ENCODE measurements around the gene PSAT1. TPM values are rescaled to one million over a fixed set of nuclear protein-coding genes. Genes with fewer than 3 reads are reported as not detected.

The PSAT1 gene
- total RNA-seq, 2 experiments from 2014 or later, result 191 to 195 TPM

DNA sequence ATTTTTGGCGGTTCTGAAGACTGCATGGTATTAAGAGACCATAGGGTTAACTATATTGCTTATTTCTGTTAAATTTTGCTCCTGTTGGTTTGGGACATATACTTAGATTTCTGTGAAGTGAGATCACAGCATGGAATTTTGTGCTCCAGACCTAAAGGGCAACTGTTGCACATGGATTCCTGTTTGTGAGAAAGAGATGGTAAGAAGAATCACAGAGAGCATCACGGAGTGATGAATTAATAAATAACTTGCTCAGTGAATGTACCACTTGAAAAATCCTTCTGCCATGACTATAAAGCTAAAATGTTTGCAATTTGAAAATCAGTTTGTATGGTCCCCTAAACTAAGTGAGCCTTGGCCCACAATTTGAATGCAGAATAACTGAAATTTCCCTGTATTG lies 4.5 kb downstream of the PSAT1 start:
- Mint-ChIP-seq H3K27ac (no peak overlapping the region), H3K9me3 (no peaks in the 10 kb centered on the region), H3K27me3 (no peaks in the 10 kb centered on the region), H3K4me3 (no peak overlapping the region), H3K4me1 (peaks cover 17% of the 10 kb centered on the region), H3K36me3 (peaks cover 64% of the 10 kb centered on the region)
- no peak for DNase-seq

DNA sequence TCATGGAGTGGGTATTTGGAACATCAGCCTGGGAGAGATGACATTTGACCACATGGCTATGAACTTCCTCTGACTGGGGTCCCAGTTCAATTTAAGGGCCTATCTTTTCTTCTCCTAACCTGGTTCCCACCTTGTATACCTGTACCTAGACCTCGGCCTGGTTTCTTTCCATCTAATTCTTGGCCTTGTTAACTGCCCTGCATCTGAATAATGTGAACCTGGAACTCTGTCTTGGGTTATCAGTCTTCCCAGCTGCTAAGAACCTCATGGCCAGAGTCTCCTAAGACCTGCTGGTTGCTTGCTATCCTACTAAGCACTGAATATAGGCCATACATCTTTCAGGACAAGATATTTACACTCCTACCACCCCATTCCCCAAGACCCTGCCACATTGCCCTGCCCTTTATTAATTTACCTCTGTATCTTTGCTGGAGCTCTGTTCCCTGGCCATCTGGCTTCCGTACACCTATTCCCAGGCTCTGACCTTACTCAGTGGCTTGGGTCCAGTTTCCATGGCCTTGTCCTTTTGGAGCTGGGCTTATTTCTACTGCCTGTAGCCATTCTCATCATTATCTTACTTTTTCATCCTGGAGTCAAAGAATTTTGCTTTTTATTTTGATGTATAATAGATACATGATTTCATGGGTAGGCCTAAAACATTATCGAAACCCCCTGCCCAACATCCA lies 6.6 kb downstream of the PSAT1 start:
- no peak for DNase-seq
- no peak overlapping the region for H3K27ac Mint-ChIP-seq
- no peak overlapping the region for H3K4me3 Mint-ChIP-seq
- H3K36me3 Mint-ChIP-seq, result peaks cover 65% of the 10 kb centered on the region
- H3K4me1 Mint-ChIP-seq, result peaks cover 13% of the 10 kb centered on the region
- no peaks in the 10 kb centered on the region for H3K27me3 Mint-ChIP-seq
- no peaks in the 10 kb centered on the region for H3K9me3 Mint-ChIP-seq

DNA sequence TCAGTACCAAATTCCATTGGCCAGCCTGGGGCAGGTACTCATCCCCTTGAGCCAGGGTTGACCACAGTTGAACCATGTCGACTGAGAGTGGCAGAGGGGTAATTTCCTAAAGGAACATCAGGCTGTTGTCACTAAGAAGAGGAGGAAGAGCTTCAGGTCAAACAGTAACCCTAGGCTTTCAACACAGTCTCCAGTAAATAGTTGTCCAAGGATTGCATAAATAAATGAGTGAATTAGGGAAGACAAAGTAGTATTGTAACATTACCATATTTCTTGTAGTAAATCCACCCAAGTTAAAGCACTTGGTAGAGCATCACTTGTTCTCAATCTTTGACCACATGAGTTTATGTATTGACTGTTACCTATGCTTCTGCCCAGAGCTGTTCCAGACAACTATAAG lies 7.4 kb downstream of the PSAT1 start:
- H3K36me3 Mint-ChIP-seq, result peaks cover 62% of the 10 kb centered on the region

DNA sequence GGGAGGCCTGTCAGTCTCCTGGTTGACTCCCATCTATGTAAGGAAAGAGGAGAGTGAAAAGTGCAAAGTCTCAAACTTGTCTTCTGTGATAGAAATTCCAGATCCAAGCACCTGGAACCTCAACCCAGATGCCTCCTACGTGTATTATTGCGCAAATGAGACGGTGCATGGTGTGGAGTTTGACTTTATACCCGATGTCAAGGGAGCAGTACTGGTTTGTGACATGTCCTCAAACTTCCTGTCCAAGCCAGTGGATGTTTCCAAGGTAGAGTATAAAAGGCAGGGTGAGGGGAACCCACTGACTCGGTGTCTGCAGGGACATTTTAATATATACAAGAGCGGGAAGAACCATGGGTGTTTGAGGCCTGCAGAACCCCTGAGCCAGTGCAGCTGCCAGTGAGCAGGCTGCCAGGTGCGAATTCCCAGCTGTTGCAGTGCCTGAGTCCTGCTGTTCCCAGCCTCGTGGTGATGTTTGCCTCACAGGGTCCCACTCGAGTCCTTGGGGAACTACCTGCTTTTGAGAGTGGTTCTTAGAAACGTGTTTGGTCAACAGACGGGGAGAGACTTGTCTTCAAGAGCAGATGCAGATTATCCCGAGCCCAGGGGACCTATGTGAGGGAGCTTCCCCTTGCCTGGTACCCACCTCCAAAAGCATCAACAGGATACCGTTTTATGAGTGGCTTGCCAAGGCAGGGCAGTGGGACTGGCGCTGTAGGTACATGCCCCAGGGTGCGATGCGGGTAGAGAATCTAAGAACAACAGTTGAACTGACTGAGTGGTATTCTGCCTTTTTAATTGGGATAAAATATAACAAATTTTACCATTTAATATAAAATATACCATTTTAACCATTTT lies 9.5 kb downstream of the PSAT1 start:
- peaks cover 58% of the 10 kb centered on the region for H3K36me3 Mint-ChIP-seq
- H3K4me1 Mint-ChIP-seq, result peaks cover 4% of the 10 kb centered on the region
- H3K9me3 Mint-ChIP-seq, result no peaks in the 10 kb centered on the region
- H3K27me3 Mint-ChIP-seq, result no peaks in the 10 kb centered on the region
- H3K4me3 Mint-ChIP-seq, result no peak overlapping the region
- DNase-seq, result no peak
- no peak overlapping the region for H3K27ac Mint-ChIP-seq

More for the DNA sequence above, 7.4 kb downstream of the PSAT1 start:
- Mint-ChIP-seq H3K4me3 (no peak overlapping the region), H3K27ac (no peak overlapping the region), H3K9me3 (no peaks in the 10 kb centered on the region), H3K27me3 (no peaks in the 10 kb centered on the region), H3K4me1 (peaks cover 10% of the 10 kb centered on the region)
- no peak for DNase-seq

GRCh38 chr9:78307360-78307759 lies 10.4 kb downstream of the PSAT1 start:
- no peak for DNase-seq
- Mint-ChIP-seq H3K4me1 (peaks cover 4% of the 10 kb centered on the region), H3K36me3 (peaks cover 59% of the 10 kb centered on the region), H3K9me3 (no peaks in the 10 kb centered on the region), H3K4me3 (no peak overlapping the region), H3K27me3 (no peaks in the 10 kb centered on the region), H3K27ac (no peak overlapping the region)

GRCh38 chr9:78309066-78309465 lies 12.1 kb downstream of the PSAT1 start:
- DNase-seq, result no peak
- Mint-ChIP-seq H3K9me3 (no peaks in the 10 kb centered on the region), H3K27ac (no peak overlapping the region), H3K27me3 (no peaks in the 10 kb centered on the region), H3K4me3 (no peak overlapping the region), H3K4me1 (no peaks in the 10 kb centered on the region), H3K36me3 (peaks cover 56% of the 10 kb centered on the region)

DNA sequence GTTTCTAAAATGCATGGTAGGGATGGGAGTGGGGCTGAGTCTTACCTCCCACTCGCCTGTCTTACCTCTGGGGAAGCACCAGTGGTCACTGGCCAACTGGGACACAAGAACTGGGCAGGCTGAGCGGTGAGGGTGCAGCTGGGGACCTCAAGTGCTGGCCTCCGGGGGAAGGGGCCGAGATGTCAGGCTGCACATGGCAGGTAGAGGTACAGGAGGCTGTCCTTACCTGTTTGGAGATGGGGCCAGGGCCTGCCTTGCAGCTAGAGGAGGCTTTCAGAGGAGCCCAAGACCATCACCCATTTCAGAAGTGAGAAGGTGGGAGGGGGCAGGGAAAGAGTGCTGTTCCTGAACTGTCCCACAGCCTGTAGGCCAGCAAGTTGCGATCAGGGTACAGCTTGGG lies 14.2 kb downstream of the PSAT1 start:
- no peaks in the 10 kb centered on the region for H3K4me1 Mint-ChIP-seq
- H3K9me3 Mint-ChIP-seq, result no peaks in the 10 kb centered on the region
- H3K36me3 Mint-ChIP-seq, result peaks cover 53% of the 10 kb centered on the region
- no peak overlapping the region for H3K4me3 Mint-ChIP-seq
- no peaks in the 10 kb centered on the region for H3K27me3 Mint-ChIP-seq
- no peak for DNase-seq
- H3K27ac Mint-ChIP-seq, result no peak overlapping the region

GRCh38 chr9:78311886-78312524 lies 15.1 kb downstream of the PSAT1 start:
- Mint-ChIP-seq H3K36me3 (peaks cover 58% of the 10 kb centered on the region), H3K27me3 (no peaks in the 10 kb centered on the region), H3K4me1 (no peaks in the 10 kb centered on the region), H3K4me3 (no peak overlapping the region), H3K9me3 (no peaks in the 10 kb centered on the region), H3K27ac (no peak overlapping the region)
- no peak for DNase-seq

DNA sequence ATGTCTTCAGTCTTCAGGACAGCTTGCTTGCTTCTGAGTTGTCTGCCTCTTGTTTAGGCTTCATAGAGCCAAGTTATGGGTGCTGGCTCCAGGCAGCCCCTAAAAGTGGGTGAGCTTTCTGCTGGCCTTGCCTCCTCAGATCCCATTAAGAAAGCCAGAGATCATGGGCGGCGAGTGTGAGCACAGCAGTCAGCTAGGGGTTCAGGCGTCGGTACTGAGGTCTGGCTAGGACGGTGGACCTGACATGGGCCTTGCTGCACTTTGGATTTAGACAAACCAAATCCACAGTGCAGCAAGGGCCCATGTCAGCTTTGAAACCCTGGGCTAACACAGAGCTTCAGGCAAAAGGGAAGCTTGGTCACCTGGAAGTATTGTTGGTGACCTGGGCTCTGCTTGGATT lies 17.6 kb downstream of the PSAT1 start:
- no peaks in the 10 kb centered on the region for H3K27me3 Mint-ChIP-seq
- no peak for DNase-seq
- H3K9me3 Mint-ChIP-seq, result no peaks in the 10 kb centered on the region
- no peaks in the 10 kb centered on the region for H3K4me1 Mint-ChIP-seq
- H3K4me3 Mint-ChIP-seq, result no peak overlapping the region
- peaks cover 65% of the 10 kb centered on the region for H3K36me3 Mint-ChIP-seq
- no peak overlapping the region for H3K27ac Mint-ChIP-seq

DNA sequence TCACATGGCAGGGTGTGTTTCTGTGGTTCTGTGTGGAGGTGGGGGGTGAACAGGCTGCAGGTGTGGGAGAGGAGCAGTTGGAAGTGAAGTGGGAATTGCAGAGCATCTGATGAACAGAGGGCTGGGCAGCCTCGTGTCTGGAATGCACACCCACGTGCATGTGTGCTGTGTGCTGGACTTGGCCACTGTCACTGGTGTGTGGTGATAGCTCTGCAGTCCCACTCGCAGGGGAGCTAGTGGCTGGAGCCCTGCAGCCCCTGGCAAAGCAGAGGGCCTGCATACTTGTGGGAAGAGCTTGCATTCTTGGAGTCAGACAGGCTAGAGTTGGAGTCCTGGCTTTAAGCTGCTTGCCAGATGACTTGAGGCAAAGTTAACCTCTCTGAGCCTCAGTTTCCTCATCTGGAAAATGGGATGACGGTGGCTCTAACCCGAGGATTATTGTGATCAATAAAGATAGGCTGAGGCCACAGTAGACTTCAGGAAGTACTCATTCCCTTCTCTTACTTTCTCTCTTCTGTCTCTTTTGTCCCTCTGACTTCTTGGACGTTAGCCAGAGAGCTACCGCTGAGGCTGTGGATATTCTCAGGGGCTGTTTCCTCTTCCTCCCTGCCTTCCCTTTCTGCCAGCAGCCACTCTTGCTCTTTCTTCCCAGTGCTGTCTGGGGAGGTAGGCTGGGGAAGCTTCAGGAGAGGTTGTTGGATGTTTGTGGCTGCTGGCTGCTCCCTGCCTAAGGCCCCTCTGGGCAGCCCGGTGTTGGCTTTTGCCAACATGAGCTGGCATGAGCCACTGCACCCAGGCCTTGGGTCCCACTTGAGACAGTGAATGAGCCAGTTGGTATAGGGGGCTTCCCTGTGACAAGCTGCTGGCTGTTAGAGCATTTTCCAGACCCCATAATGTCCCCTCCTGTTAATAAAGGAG lies 18.3 kb downstream of the PSAT1 start:
- Mint-ChIP-seq H3K4me1 (no peaks in the 10 kb centered on the region), H3K9me3 (no peaks in the 10 kb centered on the region), H3K27me3 (no peaks in the 10 kb centered on the region), H3K36me3 (peaks cover 67% of the 10 kb centered on the region), H3K4me3 (no peak overlapping the region), H3K27ac (no peak overlapping the region)
- no peak for DNase-seq

- Mint-ChIP-seq H3K9me3 (no peaks in the 10 kb centered on the region), H3K27me3 (no peaks in the 10 kb centered on the region), H3K27ac (peak overlapping the region; percentile 40), H3K4me1 (no peaks in the 10 kb centered on the region), H3K36me3 (peaks cover 76% of the 10 kb centered on the region), H3K4me3 (no peak overlapping the region)
- no peak for DNase-seq
Observed at GRCh38 chr9:78316166-78316892, 19.4 kb downstream of the PSAT1 start.

DNA sequence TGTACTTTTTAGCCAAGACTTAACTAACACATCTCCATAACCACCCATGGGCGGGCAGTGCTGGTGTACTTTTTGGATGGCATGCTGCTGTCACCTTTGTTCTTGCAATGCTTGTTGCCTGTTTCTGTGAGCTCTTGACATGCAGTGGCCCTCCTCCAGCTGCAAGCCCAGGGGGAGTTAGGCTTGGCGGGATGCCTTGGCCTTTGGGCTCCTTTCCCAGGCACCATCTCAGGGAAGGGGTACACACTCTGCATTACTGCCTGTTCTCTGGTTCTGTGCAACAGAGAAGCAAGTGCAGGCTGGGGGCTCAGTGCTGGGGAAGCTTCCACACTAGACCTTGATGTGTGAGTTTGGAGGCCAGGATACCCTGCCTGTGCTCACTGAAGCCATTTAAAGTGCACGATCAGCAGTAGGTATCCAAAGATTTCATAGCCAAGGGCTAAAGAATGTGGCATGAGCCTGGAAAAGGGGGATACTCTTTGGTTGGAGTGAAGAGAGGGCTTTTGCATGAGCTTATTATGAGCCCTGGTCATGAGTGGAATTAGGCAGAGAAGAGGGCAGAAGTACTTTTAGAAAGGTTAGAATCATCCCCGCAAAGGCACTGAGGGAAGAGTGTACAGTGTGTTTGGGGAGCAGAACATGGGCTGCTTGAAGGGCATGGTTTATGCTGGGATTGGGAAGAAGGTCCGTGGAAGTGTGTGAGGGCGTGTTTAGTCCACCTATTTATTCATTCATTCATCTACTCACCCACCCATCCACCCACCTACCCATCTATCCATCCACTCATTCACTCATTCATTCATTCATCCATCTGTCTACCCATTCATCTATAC lies 22.5 kb downstream of the PSAT1 start:
- Mint-ChIP-seq H3K27me3 (no peaks in the 10 kb centered on the region), H3K36me3 (peaks cover 78% of the 10 kb centered on the region), H3K27ac (no peak overlapping the region), H3K4me1 (no peaks in the 10 kb centered on the region), H3K9me3 (no peaks in the 10 kb centered on the region), H3K4me3 (no peak overlapping the region)
- no peak for DNase-seq

GRCh38 chr9:78320030-78320693 lies 23.2 kb downstream of the PSAT1 start:
- DNase-seq, result no peak
- Mint-ChIP-seq H3K36me3 (peaks cover 81% of the 10 kb centered on the region), H3K4me1 (peaks cover under 1% of the 10 kb centered on the region), H3K9me3 (no peaks in the 10 kb centered on the region), H3K27me3 (no peaks in the 10 kb centered on the region), H3K4me3 (no peak overlapping the region), H3K27ac (no peak overlapping the region)

All from activated naive CD8-positive, alpha-beta T cell treated with anti-CD3 and anti-CD28 coated beads for 36 hours (primary cell).